Cardiac fibroblast (primary cell): ENCODE results near the gene CAPRIN1.
"Not testable (repeated sequence)": the region's sequence is repeated elsewhere in the genome, so short reads cannot be mapped to it uniquely, and the experiment has no call there.

Experiments
- DNase-seq, 2 donors: peaks; one replicate each; pipeline versions ENCODE4 v3.0.0 to v3.0.0-alpha.2; 2010; ENCODE audit warnings: low read depth in 2 of 2
- H3K4me3 ChIP-seq, 2 donors: replicated peaks in 1 of 2; 1 replicate in 1 of 2; 2 replicates in 1 of 2; pipeline ENCODE4 v1.5.1; 2011; ENCODE audit warnings: low read depth in 2 of 2, low read length in 2 of 2, mild to moderate bottlenecking in 2 of 2, moderate library complexity in 1 of 2
- CTCF ChIP-seq: IDR thresholded peaks from one replicate; pipeline ENCODE4 v1.5.1; 2011; ENCODE audit warnings: low read depth, mild to moderate bottlenecking, low read length, inconsistent platforms

CAPRIN1 gene

GRCh38 chr11:34056672-34057071 is 5.1 kb downstream of the CAPRIN1 start:
- H3K4me3 ChIP-seq, result no peak overlapping the region
- DNase-seq, result no peak
- no peak for TF ChIP-seq CTCF

- no peak overlapping the region for H3K4me3 ChIP-seq
- no peak for TF ChIP-seq CTCF
- no peak for DNase-seq
Measured at GRCh38 chr11:34063061-34063795, 11.7 kb downstream of the CAPRIN1 start.

GRCh38 chr11:34064291-34064690 is 12.8 kb downstream of the CAPRIN1 start:
- no peak for DNase-seq
- no peak overlapping the region for H3K4me3 ChIP-seq
- no peak for TF ChIP-seq CTCF

- no peak for TF ChIP-seq CTCF
- DNase-seq, result peak in 1 of 2 donors; percentile 33
Measured at GRCh38 chr11:34065505-34066203, 14.1 kb downstream of the CAPRIN1 start.

GRCh38 chr11:34066766-34067165 is 15.2 kb downstream of the CAPRIN1 start:
- H3K4me3 ChIP-seq, result not testable (repeated sequence)
- DNase-seq, result peak in 1 of 2 donors; percentile 36

More at GRCh38 chr11:34065505-34066203, 14.1 kb downstream of the CAPRIN1 start:
- no peak overlapping the region for H3K4me3 ChIP-seq

DNA sequence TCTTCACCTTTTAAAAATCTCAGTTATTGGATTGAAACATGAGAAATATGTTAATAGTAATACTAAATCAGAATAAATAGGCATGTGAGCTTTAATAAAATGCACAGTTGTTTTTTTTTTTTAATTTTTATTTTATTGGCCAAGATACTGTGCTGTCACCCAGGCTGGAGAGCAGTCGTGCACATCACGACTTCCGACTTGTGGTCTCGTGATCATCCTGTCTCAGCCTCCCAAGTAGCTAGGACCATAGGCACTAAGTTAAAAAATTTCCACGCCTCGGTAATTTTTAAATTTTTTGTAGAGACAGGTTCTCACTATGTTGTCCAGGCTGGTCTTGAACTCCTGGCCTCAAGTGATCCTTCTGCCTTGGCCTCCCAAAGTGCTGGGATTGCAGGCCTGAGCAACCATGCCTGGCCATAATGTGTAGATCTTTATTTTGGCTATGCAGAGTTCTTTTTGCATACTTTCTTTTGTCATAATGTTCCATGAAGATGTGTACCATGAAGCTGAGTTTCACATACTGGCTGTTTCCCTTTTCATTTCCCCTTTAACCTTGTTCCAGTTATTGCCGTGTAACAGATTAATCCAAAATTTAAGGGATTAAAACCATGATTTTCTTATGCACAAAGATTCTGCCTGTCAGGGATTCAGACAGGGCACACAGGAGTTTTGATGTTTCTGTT is 16.0 kb downstream of the CAPRIN1 start:
- TF ChIP-seq CTCF, result no peak
- H3K4me3 ChIP-seq, result no peak overlapping the region
- no peak for DNase-seq

DNA sequence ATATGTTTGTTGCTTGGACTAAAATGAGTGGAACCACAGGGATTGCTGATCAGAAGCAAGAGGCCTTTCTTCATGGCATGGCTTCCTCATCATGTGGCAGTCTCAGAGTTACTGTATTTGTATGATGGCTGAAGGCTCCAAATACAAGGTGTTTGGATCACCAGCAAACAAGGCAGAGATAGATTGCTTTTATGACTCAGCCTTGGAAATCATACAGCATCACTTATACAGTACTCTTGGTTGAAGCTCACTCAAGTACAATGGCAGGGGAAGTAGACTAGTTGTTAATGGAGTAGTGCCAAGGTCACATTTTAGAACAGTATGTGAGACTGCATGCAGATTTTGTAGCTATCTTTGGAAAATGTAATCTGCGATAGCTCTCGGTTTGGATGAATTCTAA is 16.6 kb downstream of the CAPRIN1 start:
- DNase-seq, result peak; percentile 73 to 76
- H3K4me3 ChIP-seq, result no peak overlapping the region

DNA sequence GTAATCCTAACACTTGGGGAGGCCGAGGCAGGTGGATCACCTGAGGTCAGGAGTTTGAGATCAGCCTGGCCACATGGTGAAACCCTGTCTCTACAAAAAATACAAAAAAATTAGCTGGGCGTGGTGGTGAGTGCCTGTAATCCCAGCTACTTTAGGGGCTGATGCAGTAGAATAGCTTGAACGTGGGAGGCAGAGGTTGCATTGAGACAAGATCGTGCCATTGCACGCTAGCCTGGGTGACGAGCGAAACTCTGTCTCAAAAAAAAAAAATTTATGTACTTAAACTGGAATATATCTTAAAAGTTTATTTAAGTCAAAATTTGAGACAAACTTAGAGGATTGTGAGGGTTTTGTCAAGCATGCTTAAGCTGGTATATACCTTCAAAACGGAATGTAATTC is 19.8 kb downstream of the CAPRIN1 start:
- DNase-seq, result not testable (repeated sequence)

More for the DNA sequence above, 16.6 kb downstream of the CAPRIN1 start:
- TF ChIP-seq CTCF, result no peak

More for the DNA sequence above, 19.8 kb downstream of the CAPRIN1 start:
- not testable (repeated sequence) for H3K4me3 ChIP-seq
